GM20431 (cell line): ENCODE data around the gene TLE5.

Source experiments
- in situ Hi-C: fragments of 300-500 bp; cut with MseI, MboI; formaldehyde crosslinking; loops from one replicate; pipeline ENCODE4 v1.15.0; 2020; ENCODE audit warnings: low sequenced_read_pairs; ENCODE audit not compliant: unreplicated experiment

The TLE5 gene

GRCh38 chr19:3062165-3063105, at the start of gene TLE5:
Gene TLE5, minus strand, starts transcription at chr19:3062495. Its CDS starts 295 bp downstream, at chr19:3062200.
- in situ Hi-C loops: no loop called here

- in situ Hi-C loops: no loop called here
Measured at GRCh38 chr19:3111586-3112247, 49.4 kb upstream of the TLE5 start.

GRCh38 chr19:3110126-3110825, 48.0 kb upstream of the TLE5 start:
- in situ Hi-C loops: no loop called here

- in situ Hi-C loops: loop anchor here (10.0 kb wide), 1 partner anchor 145 kb away; no protein-coding TSS in a partner anchor
Measured at GRCh38 chr19:3109491-3109890, 47.2 kb upstream of the TLE5 start.

GRCh38 chr19:3108775-3109174, 46.5 kb upstream of the TLE5 start:
- in situ Hi-C loops: loop anchor here (10.0 kb wide), 1 partner anchor 144 kb away; no protein-coding TSS in a partner anchor

- in situ Hi-C loops: loop anchor here (10.0 kb wide), 1 partner anchor 143 kb away; no protein-coding TSS in a partner anchor
Measured at GRCh38 chr19:3107658-3108057, 45.4 kb upstream of the TLE5 start.

- in situ Hi-C loops: loop anchor here (10.0 kb wide), 1 partner anchor 142 kb away; no protein-coding TSS in a partner anchor
Measured at GRCh38 chr19:3106509-3107141, 44.3 kb upstream of the TLE5 start.

GRCh38 chr19:3105641-3106508, 43.6 kb upstream of the TLE5 start:
- in situ Hi-C loops: loop anchor here (10.0 kb wide), 1 partner anchor 141 kb away; no protein-coding TSS in a partner anchor

- in situ Hi-C loops: loop anchor here (10.0 kb wide), 1 partner anchor 140 kb away; no protein-coding TSS in a partner anchor
Measured at GRCh38 chr19:3104708-3104983, 42.4 kb upstream of the TLE5 start.

GRCh38 chr19:3102239-3103140, 40.2 kb upstream of the TLE5 start:
- in situ Hi-C loops: loop anchor here (10.0 kb wide), 1 partner anchor 138 kb away; no protein-coding TSS in a partner anchor

- in situ Hi-C loops: loop anchor here (10.0 kb wide), 1 partner anchor 136 kb away; no protein-coding TSS in a partner anchor
Measured at GRCh38 chr19:3100747-3101730, 38.7 kb upstream of the TLE5 start.

GRCh38 chr19:3100331-3100730, 38.0 kb upstream of the TLE5 start:
- in situ Hi-C loops: loop anchor here (10.0 kb wide), 1 partner anchor 136 kb away; no protein-coding TSS in a partner anchor

GRCh38 chr19:3099347-3100145, 37.3 kb upstream of the TLE5 start:
- in situ Hi-C loops: loop anchor here (10.0 kb wide), 1 partner anchor 135 kb away; no protein-coding TSS in a partner anchor

- in situ Hi-C loops: no loop called here
Measured at GRCh38 chr19:3098515-3099346, 36.4 kb upstream of the TLE5 start.

GRCh38 chr19:3098141-3098514, 35.8 kb upstream of the TLE5 start:
- in situ Hi-C loops: no loop called here
